GM12864 (cell line): ENCODE data around the gene NARS2.

Source experiments
- DNase-seq: peaks from one replicate; pipeline ENCODE4 v3.0.0-alpha.2; 2011; ENCODE audit warnings: low read depth
- H3K4me3 ChIP-seq: 2 replicates; pipeline ENCODE4 v1.5.1; 2011; ENCODE audit warnings: mild to moderate bottlenecking, low read depth, low read length, control low read depth
- TF ChIP-seq, protein P1 (sequence below): IDR thresholded peaks from 2 replicates; pipeline ENCODE4 v1.5.1; 2011; ENCODE audit warnings: low read depth, mild to moderate bottlenecking, moderate library complexity, low read length, control low read depth, inconsistent platforms; ENCODE audit errors: missing control alignments

The NARS2 gene

DNA sequence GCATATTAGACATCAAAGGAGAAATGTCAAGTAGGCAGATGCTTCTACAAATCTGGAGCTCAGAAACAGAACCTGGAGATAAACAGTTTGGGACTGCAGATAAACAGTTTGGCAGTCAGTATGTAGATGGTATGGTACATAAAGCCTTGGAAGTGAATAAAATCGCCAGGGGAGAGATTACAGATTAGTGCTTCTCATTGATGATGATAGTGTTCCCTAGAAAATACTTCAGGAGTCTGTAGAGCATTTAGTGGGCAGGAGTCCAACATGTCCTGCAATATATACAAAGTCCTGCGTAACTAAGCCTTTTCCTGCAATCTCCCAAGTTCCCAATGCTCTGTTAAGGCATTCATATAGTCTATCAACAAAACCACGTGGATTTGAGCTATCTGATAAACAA, 35.2 kb downstream of the NARS2 start:
- DNase-seq: no peak
- TF ChIP-seq, protein P1, sequence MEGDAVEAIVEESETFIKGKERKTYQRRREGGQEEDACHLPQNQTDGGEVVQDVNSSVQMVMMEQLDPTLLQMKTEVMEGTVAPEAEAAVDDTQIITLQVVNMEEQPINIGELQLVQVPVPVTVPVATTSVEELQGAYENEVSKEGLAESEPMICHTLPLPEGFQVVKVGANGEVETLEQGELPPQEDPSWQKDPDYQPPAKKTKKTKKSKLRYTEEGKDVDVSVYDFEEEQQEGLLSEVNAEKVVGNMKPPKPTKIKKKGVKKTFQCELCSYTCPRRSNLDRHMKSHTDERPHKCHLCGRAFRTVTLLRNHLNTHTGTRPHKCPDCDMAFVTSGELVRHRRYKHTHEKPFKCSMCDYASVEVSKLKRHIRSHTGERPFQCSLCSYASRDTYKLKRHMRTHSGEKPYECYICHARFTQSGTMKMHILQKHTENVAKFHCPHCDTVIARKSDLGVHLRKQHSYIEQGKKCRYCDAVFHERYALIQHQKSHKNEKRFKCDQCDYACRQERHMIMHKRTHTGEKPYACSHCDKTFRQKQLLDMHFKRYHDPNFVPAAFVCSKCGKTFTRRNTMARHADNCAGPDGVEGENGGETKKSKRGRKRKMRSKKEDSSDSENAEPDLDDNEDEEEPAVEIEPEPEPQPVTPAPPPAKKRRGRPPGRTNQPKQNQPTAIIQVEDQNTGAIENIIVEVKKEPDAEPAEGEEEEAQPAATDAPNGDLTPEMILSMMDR: no peak
- H3K4me3 ChIP-seq: no peak overlapping the region

DNA sequence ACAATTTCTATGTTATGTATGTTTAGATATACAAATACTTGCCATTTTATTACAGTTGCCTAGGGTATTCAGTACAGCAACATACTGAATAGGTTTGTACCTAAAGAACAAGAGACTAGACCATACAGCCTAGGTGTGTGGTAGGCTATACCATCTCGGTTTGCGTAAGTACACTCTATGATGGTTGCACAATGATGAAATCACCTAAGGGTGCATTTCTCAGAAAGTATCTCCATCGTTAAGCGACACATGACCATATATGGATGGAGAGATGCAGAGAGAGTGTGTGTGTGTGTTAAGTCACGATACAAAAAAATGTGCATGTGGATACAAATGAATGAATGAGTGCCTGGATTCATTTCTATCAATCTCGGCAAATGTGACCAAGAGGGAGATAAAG, 37.7 kb downstream of the NARS2 start:
- no peak for DNase-seq
- TF ChIP-seq, protein P1: no peak
- H3K4me3 ChIP-seq: no peak overlapping the region

DNA sequence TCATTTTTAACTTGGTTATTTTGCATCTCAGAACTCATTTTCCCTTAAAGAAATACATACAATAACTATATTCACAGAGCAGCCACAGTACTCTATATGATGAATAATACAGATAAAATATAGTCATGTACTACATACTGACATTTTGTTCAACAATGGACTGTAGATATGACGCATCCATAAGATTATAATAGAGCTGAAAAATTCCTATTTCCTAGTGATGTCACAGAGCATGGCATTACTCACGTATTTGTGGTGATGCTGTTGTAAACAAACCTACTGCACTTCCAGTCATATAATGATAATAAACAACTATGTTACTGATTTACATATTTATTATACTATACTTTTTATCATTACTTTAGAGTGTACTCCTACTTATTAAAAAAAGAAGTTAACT, 38.7 kb downstream of the NARS2 start:
- DNase-seq: no peak
- TF ChIP-seq, protein P1: no peak
- H3K4me3 ChIP-seq: no peak overlapping the region

DNA sequence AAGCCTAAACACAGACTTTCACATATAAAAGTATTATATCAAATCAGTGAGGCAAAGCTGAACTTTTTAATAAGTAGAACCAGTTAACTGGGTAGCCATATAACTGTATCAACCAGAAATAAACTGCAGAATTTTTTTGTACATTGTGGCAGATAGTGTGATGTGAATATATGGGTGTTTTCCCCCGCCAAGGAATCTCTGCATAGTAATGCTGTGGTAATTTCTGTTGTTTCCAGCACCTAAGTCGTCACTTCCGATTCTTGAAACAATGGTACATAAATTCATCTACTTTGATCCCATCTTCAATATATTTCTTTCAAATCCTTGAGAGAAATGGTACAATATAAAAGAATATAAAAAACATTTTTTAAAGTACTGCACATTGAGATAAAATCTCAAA, 39.6 kb downstream of the NARS2 start:
- TF ChIP-seq, protein P1: no peak
- no peak overlapping the region for H3K4me3 ChIP-seq
- no peak for DNase-seq

DNA sequence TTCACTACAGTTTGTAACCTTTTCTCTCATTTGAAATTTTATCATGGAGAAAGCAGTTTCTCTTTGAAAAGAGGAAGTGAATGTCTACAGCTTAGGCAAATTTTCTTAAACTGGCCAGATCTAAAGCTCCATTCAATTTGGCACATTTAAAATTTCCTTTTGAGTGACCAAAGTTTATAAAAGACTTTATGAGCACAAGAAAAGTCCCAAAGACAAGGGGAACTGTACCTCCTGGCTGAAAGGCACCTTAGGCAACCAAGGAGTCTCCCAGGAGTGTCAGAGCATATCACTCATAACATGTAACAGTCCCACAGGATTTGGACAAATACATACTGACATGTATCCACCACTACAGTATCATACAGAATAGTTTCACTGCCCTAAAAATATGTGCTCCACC, 41.3 kb downstream of the NARS2 start:
- H3K4me3 ChIP-seq: no peak overlapping the region
- TF ChIP-seq, protein P1: no peak
- DNase-seq: no peak

DNA sequence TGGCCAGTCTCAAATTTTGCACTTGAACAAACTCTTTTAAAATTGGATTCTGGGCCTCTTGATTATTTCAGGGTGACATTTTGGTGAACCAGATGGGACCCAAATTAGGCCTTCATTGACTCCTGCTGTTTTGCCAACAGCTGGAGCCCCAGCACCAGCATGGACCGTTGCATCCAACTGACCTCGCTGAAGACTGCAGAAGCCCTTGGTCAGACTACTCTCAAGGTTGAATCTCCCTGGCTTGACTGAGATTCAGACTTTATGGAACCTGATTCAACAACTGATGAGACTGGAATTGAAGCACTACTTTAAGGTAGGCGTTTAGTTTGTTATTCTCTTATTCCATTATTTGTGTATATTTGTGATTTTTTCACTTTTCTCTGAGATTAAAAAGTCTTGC, 41.7 kb downstream of the NARS2 start:
- no peak overlapping the region for H3K4me3 ChIP-seq
- TF ChIP-seq, protein P1: no peak

DNA sequence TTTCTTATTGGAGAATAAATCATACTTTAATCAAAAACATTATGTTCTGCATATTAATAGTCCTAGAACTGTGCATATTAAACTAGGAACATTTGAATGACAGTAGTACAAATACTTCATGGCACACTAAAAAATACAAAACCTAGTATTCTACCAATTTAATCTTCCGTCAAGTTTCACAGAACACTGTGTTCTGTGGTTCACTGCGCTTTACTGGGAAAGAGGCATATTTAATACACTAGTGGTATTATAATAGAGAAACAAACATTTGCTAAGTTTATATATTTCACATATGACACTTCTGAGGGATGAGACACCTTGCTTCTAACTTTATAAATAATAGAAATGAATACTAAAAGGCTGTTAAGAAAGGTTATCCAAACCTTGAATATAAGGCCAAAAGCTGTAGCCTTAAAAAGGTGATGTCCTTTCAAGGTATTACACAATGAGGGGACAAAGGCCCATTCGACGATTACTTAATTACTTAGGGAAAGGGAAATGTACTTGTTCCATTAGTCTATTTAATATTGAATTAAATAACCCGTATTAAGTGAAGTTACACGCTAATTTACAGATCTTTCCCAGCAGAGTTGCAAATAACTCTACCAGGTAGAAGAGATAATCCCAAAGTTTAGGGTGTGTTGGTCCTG, 48.0 kb downstream of the NARS2 start:
- no peak overlapping the region for H3K4me3 ChIP-seq
- DNase-seq: no peak
- TF ChIP-seq, protein P1: no peak

More for the DNA sequence above, 41.7 kb downstream of the NARS2 start:
- DNase-seq: no peak
